NCI-H345 (cell line): Measurements from ENCODE around the gene PROK2.
A peak's percentile ranks its signal among the peaks of the same experiment; 100 is the strongest.

Source experiments
- DNase-seq: peaks from one replicate; lab custom pipeline; 2025; lab: John Stamatoyannopoulos, UW

Gene PROK2

DNA sequence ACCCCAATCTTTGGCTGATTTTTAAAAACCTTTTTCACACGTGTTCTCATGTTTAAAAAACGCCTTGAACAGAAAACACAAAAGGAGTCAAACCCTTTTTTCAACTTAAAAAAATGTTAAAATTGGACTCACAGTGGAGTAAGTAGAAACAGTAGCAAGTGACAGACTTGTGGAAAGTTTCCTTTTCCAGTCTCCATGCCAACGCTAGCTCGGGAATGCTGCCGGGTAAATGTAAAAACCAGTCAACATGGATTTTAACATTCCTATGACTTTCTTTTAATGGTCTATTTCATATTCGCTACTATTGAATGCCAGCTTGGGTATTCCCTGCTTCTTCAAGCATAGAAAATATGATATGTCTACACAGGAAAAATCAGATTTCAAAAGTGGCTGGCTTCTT is 1.6 kb upstream of the PROK2 start:
- no peak for DNase-seq

DNA sequence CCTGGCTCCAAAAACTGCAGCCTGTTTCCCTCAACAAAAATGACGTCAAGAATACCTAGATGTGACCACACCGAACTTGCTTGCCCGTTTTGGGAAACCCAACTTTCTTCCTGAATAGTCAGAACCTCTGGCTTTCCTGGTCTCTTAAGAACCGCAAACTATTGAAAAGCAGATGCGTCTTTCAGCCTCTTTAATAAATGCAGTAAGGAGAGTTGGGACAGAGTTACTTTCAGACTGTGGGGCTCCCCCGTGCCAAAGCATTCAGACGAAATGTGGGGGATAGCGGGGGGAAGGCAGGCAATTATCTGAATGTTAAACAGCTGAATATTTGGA is 1.2 kb upstream of the PROK2 start:
- DNase-seq, result no peak

DNA sequence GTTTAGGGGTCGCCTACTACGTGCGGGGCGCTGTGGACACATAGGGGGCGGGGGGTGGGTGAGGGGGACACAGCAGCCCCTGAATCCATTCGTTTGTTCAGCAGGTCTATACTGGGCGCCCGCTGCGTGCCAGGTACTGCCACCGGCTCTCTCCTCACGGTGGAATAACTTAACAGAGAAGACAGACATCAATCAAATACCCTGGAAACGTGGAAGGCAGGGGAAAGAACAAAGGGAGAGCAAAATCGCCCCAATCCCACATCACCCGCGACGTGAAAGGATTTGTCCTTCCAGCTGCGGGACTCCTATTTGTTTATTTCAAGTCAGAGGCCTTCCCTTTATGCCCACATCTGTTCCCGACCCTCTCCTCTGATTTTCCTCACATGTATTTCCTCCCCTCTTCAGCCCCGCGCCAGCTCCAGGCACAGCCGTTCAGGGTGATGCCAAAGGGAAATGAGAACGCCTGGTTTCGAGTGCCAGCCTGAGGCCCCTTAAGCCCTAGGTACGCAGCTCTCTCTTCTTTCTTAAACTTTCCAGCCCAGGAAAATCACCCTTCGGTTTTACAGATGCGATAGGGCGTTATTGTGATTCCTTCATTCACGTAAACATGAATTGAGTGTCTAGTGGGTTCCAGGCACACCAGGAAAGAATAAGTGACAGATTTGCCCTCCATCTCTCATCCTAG is 726 bp upstream of the PROK2 start:
- no peak for DNase-seq

DNA sequence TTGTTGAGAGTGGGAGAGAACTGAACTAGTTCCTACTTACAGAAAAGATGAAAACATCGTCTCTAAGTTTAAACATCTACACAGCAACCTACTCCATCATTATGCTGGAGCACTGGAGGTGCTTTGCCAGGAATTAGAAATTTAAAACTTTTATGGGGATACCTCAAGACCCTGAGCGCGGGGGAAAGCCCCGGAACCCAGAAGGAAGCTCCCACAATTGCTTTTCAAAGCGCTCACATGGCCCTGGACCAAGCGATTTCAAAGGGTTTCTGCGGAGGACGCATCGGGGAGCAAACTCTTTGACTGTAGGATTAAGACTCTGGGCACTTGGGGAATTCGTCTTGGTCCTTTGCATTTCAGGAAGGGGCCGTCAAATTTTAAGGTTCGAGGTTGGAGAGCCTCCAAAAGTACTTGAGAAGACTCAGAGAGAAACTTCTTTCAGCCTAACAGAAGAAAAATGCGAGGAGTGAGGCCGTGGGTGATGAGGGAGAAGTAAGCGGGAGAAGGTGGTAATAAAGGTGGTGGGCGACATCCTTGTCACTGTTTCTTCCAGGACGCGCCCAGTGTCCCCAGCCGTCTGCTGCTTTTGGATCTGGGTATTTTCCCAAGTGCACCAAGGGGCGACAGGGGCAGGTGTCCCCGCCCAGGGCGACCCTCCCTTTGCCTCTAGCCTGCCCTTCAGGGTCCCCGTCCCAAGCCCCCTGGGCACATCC is 591 bp downstream of the PROK2 start:
- no peak for DNase-seq

GRCh38 chr3:71783152-71783551 is 1.8 kb downstream of the PROK2 start:
- DNase-seq, result no peak

- DNase-seq, result no peak
Measured at GRCh38 chr3:71780430-71780829, 4.5 kb downstream of the PROK2 start.

DNA sequence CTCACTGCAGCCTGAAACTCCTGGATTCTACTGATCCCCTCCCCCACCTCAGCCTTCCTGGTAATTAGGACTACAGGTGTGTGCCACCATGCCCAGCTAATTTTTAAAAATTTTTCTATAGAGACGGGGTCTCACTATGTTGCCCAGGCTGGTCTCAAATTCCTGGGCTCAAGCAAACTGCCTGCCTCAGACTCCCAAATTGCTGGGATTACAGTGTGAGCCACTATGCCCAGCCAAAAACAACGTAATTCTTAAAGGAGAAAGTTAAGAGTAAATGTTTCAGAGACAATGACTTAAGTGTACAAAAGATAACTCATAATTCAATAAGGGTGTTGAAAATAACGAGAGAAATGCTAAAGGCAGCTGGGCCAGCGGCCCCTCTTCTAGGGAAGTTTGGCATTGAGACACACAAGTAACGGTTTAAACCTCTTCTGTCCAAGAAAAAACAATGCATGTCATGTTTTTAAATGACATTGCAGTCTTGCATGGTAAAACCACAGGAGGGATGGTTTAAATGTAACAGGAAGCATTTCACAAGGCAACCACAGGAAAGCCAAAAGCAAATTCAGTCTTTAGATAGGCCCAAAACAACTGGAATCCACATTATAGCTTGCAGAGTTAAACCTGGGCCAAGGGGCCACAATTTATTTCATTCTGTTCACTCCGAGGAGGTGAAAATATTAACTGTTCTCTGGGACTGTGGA is 5.1 kb downstream of the PROK2 start:
- DNase-seq, result no peak

DNA sequence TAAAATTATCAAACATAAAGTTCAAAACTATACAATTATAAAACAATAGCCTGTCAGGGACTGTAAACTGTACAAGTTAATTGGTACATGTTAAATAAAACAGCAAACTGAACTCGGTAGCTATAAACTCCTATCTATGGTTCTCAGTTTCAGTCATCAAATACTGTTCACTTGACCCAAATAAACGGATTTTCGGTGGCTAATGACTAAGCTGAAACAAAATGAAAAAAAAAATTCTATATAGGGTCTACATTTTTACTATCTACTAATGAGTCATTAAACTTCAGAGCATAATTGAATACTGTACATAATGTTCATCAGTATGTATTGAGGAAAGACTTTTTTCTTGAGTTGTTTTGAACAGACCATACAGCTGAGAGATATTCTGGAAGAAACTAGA is 6.6 kb downstream of the PROK2 start:
- no peak for DNase-seq

DNA sequence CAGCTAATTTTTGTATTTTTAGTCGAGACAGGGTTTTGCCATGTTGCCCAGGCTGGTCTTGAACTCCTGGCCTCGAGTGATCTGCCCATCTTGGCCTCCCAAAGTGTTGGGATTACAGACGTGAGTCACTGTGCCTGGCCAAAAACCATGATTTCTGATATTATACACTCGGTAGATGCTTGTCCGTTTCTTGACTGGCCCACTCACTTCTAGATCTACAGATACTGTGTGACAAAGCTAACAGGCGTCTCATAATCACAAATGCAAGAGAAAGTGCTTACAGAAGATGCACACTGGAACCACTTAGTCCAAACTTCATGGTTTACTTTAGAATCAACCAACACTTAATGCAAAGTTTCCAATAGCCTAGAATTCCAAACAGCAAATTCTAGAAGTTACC is 8.4 kb downstream of the PROK2 start:
- no peak for DNase-seq

DNA sequence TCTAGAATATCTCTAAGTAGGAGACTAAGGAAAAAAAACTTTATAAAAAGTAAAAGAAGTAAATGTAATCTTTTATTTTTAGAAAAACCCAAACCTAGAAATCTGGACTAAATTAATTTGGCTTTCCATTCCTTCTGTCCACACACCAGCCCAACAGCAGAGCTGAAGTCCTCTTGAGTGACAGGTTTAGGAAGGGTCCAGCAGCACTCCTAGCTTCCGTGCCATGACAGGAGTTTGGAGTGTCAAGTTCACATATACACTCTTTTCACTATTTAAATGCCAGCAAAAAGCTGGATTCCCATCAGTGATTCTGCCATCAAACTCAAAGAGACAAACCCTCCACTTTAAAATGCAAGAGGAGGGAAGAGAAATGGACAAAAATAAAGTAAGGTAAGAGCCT is 13.1 kb downstream of the PROK2 start:
- DNase-seq, result no peak

- no peak for DNase-seq
Measured at GRCh38 chr3:71771126-71771525, 13.8 kb downstream of the PROK2 start.

DNA sequence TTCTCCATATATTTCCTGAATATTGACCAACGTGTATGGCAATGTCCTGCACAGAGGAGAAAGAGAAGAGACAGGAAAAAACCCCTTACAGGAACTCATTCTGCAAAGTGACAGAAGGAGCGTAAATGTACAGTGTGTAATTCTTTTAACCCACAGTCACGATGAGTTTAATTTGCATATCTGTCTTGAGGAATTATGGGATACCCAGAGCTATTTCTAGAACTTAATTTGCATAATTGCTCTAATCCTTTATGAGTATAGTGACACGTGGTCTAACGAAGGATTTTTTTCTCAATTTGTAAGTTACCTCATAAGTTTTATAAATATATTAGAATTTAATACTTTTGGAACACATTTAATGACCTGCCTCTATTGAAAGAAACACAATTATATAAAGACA is 21.5 kb downstream of the PROK2 start:
- DNase-seq, result no peak

DNA sequence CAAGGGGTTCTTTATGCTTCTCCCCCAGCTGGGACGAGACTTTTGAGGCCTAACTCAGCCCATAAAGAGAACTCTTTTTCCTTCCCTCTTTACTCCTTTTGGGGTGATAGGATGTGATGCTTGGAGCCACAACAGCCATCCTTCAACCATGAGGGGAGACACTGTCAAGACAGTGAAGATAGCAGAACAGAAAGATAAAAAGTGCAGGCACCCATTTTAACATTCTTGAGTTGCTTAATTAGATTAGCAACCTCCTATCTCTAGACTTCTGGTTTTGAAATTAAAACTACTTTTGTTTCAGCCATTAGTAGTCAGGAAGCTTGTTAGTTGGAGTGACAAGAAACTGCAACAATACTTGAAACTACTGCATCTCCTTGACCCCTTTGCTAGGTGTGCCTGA is 24.8 kb downstream of the PROK2 start:
- no peak for DNase-seq

- no peak for DNase-seq
Measured at GRCh38 chr3:71759401-71759800, 25.5 kb downstream of the PROK2 start.

DNA sequence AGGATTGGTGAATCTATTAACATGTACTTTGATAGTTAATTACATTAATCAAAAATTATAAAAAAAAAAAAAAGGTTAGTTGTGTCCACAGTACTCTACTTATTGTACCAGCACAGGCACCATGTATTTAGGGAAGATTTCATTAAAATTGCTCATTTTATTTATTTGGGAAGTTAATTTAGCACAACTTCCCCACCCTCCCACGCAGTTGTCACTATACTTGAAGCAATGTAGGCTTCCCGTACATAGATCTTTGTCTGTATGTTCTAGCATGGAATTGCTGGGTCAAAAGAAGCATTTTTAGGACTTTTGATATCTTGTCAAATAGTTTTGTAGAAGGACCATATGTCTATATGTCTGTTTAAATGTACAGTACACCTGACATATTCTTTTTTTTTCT is 26.9 kb downstream of the PROK2 start:
- no peak for DNase-seq

DNA sequence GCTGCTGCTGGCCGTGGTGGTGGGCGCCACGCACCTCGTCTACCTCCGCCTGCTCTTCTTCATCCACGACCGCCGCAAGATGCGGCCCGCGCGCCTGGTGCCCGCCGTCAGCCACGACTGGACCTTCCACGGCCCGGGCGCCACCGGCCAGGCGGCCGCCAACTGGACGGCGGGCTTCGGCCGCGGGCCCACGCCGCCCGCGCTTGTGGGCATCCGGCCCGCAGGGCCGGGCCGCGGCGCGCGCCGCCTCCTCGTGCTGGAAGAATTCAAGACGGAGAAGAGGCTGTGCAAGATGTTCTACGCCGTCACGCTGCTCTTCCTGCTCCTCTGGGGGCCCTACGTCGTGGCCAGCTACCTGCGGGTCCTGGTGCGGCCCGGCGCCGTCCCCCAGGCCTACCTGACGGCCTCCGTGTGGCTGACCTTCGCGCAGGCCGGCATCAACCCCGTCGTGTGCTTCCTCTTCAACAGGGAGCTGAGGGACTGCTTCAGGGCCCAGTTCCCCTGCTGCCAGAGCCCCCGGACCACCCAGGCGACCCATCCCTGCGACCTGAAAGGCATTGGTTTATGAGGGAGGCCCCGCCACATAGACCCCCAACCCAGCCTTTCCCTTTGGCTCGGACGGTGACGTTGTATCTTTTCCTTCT is 30.2 kb downstream of the PROK2 start:
- no peak for DNase-seq

DNA sequence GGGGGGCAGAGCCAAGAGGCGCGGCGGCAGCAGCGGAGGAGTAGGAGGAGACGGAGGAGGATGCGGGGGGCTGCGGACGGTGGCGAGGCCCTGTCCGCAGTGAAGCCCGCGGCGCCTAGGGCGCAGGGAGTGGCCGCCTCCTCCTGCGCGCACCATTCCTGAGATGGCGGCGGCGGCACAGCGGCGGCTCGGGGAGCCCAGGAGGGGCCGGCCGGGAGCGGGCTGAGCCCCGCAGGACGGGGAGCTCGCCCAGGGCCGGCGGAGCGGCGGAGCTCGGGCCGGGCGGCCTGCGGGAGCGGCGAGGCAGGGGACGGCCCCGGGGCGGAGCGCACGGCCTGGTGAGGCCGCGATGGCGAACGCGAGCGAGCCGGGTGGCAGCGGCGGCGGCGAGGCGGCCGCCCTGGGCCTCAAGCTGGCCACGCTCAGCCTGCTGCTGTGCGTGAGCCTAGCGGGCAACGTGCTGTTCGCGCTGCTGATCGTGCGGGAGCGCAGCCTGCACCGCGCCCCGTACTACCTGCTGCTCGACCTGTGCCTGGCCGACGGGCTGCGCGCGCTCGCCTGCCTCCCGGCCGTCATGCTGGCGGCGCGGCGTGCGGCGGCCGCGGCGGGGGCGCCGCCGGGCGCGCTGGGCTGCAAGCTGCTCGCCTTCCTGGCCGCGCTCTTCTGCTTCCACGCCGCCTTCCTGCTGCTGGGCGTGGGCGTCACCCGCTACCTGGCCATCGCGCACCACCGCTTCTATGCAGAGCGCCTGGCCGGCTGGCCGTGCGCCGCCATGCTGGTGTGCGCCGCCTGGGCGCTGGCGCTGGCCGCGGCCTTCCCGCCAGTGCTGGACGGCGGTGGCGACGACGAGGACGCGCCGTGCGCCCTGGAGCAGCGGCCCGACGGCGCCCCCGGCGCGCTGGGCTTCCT is 31.0 kb downstream of the PROK2 start, which contains the start of gene GPR27:
Gene GPR27 (plus strand): TSS at position 155 of the 909 bp plus-strand sequence. CDS start 195 bp downstream, at position 350.
- DNase-seq, result peak; percentile 35

DNA sequence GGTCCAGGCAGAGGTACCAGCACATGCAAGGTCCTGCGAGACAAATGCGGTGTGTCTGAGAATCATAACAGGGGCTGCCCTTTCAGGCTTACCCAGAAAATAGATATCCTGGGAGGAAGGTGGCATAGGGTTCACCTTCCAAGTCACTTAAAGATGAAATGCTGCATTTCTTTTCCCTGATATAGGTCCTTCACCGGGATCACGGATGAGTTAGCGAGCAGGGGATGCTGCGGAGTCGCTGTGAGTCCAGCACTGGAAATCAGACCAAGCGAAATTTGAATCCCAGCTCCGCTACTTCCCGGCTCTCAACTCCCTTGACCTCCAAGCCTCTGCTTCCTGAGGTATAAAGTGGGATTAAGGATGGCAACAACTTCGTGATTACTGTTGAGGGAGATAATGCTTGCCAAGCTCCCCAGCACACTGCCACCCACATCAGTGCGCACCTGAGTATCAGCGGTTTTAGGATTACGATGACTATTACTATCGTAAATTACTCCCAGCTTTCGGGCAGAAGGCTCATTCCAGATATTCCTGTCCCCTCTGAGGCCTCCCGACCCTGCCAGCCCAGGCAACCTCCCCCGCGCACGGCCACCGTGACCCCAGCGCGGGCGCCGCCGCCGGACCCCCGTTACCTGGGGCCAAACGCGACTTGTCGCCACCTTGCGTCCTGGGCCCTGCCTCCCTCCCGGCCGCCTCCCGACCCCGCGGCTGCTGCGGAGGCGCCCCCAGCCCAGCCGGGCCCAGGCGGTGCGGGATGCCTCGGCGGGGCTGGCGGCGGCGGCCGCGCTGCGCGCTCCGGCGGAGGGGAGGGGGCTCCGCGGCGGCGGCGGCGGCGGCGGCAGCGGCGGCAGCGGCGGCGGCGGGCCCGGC is 31.9 kb downstream of the PROK2 start:
- peak; percentile 35 for DNase-seq

- no peak for DNase-seq
Measured at GRCh38 chr3:71751602-71752001, 33.3 kb downstream of the PROK2 start.

DNA sequence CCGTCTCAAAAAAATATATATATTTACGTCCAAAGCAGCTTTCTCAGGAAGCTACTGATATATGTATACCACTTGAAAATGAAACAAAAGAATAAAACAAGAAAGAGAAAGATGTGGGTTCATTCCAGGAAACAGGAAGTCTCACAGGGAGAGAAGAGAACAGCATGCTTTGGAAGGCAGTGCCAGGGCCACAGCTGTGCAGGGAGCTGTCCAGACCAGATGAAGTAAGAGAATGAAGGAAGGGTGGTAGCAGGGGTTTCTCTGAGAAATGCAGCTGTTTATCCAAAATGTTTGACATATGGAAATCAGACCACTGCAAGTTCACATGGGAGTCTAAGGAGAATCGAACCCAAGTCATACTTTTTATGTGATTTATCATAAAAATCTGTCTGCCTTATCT is 40.2 kb downstream of the PROK2 start:
- DNase-seq, result no peak

DNA sequence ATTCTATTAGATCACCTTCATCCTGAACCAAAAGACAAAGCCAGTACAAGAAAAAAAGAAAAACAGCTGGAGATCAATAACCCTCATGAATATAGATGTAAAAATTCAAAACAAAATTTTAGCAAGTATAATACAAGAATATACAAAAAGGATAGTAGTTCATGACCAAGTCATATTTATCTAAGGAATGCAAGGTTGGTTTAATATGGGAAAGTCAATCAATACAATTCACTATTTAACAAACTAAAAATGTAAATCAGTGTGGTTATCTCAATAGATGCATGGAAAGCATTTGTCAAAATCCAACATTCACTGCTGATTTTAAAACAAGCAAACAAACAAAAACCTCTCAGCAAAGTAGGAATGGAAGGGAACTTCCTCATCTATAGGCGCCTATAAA is 42.3 kb downstream of the PROK2 start:
- no peak for DNase-seq
